Epithelial cell of esophagus (primary cell): ENCODE measurements around the gene IKZF2.

Experiments used
- DNase-seq: peaks from one replicate; pipeline ENCODE4 v3.0.0; 2010; ENCODE audit warnings: low read depth
- H3K4me3 ChIP-seq: 2 replicates; pipeline ENCODE4 v1.5.1; 2011; ENCODE audit warnings: mild to moderate bottlenecking, low read length, control low read depth
- TF ChIP-seq, protein P1 (sequence below): IDR thresholded peaks from 2 replicates; pipeline ENCODE4 v1.5.1; 2011; ENCODE audit warnings: low read depth, mild to moderate bottlenecking, low read length, control low read depth, inconsistent platforms; ENCODE audit not compliant: insufficient read depth; ENCODE audit errors: missing control alignments

The IKZF2 gene

GRCh38 chr2:212958757-212959295, 192.6 kb downstream of the IKZF2 start:
- peak; percentile 66 for DNase-seq
- TF ChIP-seq, protein P1, sequence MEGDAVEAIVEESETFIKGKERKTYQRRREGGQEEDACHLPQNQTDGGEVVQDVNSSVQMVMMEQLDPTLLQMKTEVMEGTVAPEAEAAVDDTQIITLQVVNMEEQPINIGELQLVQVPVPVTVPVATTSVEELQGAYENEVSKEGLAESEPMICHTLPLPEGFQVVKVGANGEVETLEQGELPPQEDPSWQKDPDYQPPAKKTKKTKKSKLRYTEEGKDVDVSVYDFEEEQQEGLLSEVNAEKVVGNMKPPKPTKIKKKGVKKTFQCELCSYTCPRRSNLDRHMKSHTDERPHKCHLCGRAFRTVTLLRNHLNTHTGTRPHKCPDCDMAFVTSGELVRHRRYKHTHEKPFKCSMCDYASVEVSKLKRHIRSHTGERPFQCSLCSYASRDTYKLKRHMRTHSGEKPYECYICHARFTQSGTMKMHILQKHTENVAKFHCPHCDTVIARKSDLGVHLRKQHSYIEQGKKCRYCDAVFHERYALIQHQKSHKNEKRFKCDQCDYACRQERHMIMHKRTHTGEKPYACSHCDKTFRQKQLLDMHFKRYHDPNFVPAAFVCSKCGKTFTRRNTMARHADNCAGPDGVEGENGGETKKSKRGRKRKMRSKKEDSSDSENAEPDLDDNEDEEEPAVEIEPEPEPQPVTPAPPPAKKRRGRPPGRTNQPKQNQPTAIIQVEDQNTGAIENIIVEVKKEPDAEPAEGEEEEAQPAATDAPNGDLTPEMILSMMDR: no peak
- H3K4me3 ChIP-seq: no peak overlapping the region

DNA sequence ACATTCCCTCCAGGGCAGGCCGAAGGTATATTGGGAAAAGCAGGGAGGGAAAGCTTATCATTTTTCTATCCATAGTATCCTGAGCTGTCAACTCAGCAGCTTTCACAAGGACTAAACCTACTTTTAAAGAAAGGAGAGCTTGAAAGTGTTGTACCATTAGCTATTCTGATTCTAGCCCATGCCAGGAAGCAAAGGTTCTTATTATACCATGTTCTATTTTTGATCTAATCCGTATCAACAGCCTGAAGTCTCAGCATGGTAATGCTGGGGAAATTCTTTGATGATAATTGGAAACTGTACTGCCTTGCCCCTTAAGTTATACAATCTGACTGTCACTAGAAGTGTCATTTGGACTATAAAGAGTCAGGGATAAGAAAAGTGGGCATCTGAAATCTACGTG, 193.3 kb downstream of the IKZF2 start:
- no peak for DNase-seq
- no peak overlapping the region for H3K4me3 ChIP-seq

DNA sequence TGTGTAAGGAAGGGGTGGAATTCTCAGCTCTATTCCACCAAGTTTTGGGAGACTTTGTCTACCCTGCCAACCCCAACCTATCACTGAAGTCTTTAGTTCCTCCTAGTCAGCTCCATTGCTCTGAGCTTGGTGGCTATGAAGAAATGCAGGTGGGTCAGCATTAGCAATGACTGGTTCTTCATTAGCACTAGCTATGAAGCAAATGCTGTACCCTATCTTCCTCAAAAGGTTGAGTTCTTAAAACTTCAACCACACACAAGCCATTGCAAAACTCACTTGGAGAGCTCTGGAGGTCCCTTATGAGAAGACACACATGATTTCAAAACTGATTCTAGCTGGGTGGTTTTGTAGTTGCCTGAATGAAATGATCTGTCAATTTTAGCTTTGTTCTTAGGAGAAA, 193.8 kb downstream of the IKZF2 start:
- TF ChIP-seq, protein P1: no peak
- no peak overlapping the region for H3K4me3 ChIP-seq
- no peak for DNase-seq

More for the DNA sequence above, 193.3 kb downstream of the IKZF2 start:
- TF ChIP-seq, protein P1: no peak

GRCh38 chr2:212956665-212957607, 194.5 kb downstream of the IKZF2 start:
- H3K4me3 ChIP-seq: no peak overlapping the region
- TF ChIP-seq, protein P1: no peak
- DNase-seq: peak; percentile 52

DNA sequence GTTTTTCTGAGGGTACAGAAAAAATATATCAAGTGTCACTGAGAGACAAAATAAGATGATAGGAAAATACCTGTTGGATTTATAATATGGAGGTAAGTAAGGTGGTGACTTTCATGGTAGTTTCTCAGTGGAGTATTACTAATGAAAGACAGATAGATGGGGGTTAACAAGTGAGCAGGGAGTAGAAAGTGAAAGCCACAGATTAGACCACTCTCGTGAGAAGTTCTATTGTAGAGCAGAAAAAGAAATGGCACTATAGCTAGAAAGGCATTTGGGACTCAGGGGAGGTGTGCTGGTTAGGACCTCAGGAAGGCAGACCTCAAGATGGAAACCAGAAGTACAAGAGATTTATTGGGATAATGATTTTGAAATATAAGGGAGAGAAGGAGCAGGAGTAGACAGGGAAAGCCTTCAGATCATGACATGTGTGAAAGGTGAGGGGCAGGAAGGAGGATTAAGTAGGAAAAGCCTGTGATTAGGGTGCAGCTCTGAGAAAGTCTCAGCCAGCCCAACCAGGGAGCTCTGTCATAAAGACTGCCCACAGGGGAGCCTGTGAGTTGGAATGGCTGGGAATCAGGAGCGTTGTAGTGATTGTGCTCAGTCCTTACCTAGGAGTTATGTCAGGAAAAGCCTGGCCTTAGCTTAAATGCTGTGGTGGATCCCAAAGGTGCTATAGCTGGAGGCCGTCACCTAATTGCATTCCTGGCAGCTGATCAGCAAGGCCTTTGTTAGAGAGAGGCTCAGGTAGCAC, 198.1 kb downstream of the IKZF2 start:
- TF ChIP-seq, protein P1: no peak
- H3K4me3 ChIP-seq: no peak overlapping the region
- no peak for DNase-seq

DNA sequence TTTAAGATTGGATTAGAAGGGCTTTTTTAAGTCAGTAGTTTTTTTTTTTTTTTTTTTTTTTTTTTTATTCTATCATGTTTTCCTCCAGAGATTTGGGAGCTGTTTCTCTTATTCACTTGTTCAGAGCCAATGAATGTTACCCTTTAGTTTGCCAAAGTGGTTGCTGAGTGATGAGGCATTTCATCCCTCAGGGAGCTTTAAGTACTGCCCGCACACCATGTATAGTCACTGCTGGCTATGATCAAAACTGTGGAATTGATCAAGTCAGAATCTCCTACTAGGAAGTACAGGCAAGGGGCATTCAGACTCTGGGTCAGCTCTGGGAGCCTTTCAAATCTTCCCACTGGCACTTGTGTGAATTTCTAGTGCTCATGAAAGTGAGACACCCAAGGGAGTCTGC, 201.6 kb downstream of the IKZF2 start:
- no peak for DNase-seq
- no peak overlapping the region for H3K4me3 ChIP-seq
- TF ChIP-seq, protein P1: no peak
